Measurements from ENCODE around the gene OR2J2.
"Not testable (repeated sequence)": the region's sequence is repeated elsewhere in the genome, so short reads cannot be mapped to it uniquely, and the experiment has no call there.

The OR2J2 gene

DNA sequence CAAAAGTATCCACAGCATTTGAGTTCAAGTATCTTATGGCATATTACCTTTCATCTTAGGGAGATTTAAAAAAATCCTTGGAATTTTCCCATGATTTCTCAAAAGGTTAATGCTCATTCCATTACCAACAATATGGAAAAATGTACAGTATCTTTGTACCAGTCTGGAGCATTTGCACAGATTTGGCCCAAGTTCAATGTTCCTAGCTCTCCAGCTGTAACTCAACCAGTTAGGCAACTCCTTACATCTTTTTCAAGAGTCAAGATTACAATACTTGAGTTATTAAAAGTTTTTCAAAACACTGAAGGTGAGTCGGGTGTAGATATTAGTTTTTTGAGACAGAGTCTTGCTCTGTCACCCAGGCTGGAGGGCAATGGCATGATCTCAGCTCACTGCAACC is 1.0 kb downstream of the OR2J2 start:
- Mint-ChIP-seq H3K9me3 (no peaks in the 10 kb centered on the region), H3K27me3 (ENCODE audit: low read depth, poor library complexity) (peaks cover 15% of the 10 kb centered on the region), H3K36me3 (ENCODE audit: low read depth) (no peaks in the 10 kb centered on the region), H3K4me3 (no peak overlapping the region), H3K27ac (no peak overlapping the region), H3K4me1 (no peaks in the 10 kb centered on the region)
- DNase-seq: no peak
- TF ChIP-seq, protein P1, sequence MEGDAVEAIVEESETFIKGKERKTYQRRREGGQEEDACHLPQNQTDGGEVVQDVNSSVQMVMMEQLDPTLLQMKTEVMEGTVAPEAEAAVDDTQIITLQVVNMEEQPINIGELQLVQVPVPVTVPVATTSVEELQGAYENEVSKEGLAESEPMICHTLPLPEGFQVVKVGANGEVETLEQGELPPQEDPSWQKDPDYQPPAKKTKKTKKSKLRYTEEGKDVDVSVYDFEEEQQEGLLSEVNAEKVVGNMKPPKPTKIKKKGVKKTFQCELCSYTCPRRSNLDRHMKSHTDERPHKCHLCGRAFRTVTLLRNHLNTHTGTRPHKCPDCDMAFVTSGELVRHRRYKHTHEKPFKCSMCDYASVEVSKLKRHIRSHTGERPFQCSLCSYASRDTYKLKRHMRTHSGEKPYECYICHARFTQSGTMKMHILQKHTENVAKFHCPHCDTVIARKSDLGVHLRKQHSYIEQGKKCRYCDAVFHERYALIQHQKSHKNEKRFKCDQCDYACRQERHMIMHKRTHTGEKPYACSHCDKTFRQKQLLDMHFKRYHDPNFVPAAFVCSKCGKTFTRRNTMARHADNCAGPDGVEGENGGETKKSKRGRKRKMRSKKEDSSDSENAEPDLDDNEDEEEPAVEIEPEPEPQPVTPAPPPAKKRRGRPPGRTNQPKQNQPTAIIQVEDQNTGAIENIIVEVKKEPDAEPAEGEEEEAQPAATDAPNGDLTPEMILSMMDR (IDR thresholded peaks at IDR 0.05): no peak

DNA sequence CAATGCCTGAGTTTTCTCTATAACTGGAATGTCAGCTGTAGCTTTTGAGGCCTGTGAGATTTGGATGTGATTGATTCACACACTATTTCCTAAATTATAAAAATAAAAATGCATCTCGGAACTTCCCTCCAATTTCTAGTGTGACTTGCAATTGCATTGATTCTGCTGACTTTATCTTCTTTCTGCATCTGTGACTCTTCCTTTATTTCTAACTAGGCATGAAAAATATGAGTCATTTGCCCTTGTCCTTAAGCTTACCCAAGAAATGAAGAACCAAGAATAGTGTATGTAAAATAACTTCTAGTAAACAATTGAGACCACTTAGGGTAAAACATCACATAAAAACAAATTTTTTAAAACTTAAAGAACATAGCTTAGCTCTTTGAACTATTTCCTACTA is 12.9 kb downstream of the OR2J2 start:
- no peak overlapping the region for H3K27ac Mint-ChIP-seq
- H3K36me3 Mint-ChIP-seq (ENCODE audit: low read depth): no peaks in the 10 kb centered on the region
- H3K9me3 Mint-ChIP-seq: peaks cover 19% of the 10 kb centered on the region
- peaks cover 17% of the 10 kb centered on the region for H3K27me3 Mint-ChIP-seq (ENCODE audit: low read depth, poor library complexity)
- no peak overlapping the region for H3K4me3 Mint-ChIP-seq
- DNase-seq: no peak
- H3K4me1 Mint-ChIP-seq: no peaks in the 10 kb centered on the region
- TF ChIP-seq, protein P1 (IDR thresholded peaks at IDR 0.05): no peak

DNA sequence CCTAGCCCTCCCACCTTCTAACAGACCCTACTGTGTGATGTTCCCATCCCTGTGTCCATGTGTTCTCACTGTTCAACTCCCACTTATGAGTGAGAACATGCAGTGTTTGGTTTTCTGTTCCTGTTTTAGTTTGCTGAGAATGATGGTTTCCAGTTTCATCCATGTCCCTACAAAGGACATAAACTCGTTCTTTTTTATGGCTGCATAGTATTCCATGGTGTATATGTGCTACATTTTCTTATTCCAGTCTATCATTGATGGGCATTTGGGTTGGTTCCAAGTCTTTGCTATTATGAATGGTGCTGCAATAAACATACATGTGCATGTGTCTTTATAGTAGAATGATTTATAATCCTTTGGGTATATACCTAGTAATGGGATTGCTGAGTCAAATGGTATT is 18.0 kb downstream of the OR2J2 start:
- H3K27ac Mint-ChIP-seq; H3K4me3 Mint-ChIP-seq; DNase-seq; H3K36me3 Mint-ChIP-seq (ENCODE audit: low read depth); H3K4me1 Mint-ChIP-seq: not testable (repeated sequence)
- H3K27me3 Mint-ChIP-seq (ENCODE audit: low read depth, poor library complexity): peaks cover 22% of the 10 kb centered on the region
- H3K9me3 Mint-ChIP-seq: peaks cover 43% of the 10 kb centered on the region

DNA sequence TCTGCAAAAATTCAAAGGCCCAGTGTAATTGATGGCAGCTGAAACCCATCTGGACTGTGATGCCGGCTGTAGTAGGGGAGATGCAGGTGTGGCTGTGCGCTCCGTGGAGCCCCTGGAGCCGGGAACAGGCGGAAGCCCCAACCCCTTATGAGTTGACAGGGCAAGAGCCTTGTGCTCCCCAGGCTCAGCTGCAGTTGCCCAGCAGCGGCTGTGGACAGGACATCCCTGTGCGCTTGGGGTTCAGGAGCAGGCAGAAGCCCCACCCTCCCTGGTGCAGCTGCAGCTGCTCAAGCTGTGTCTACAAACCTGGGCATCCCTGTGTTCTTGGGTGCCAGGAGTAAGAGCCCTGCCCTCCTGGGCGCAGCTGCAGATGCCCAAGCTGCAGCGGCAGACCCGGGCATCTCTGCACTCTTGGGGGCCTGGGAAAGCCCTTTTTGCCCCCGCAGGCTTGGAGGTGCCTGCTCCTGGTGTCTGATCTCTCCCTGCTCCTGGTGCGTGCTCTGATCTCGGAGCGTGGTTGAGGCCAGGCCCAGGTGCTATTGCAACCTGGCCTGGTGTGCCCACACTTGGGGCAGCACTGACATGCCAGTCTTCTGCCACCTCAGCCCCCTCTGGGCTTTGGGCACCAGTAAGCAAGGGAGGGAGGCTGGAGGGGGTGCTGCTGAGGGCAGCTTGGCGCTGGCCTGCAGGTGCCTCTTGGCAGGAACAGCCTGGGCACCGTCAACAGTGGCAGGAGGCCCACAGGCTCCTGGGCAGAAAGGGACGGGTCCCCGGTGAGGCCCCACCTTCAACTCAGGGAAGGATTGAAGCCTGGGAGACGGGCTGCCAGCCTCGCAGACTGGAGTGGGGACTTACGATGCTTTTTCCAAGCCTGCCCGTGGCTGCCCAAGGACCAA is 30.3 kb downstream of the OR2J2 start:
- no peak for DNase-seq
- no peaks in the 10 kb centered on the region for H3K4me1 Mint-ChIP-seq
- no peak overlapping the region for H3K4me3 Mint-ChIP-seq
- H3K36me3 Mint-ChIP-seq (ENCODE audit: low read depth): no peaks in the 10 kb centered on the region
- H3K9me3 Mint-ChIP-seq: no peaks in the 10 kb centered on the region
- peaks cover 9% of the 10 kb centered on the region for H3K27me3 Mint-ChIP-seq (ENCODE audit: low read depth, poor library complexity)
- no peak overlapping the region for H3K27ac Mint-ChIP-seq
- TF ChIP-seq, protein P1 (IDR thresholded peaks at IDR 0.05): no peak

DNA sequence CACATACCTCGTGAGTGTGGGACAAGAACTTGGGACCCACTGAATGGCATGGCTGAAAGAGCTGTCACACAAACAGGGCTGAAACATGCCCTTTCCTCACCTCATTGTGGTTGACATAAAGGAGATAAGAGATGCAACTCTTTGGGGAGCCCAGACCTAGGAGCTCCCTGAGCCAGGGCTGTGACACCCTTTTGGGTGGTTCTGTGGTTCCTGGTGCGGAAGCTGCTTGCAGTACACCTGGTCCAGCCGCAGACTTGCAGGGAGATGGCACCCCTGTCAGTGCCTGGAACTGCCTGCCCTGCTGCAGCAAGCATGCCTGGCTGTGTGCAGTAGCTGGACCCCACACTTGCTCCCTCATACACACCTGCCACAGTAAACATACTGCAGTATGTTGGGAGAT is 31.3 kb downstream of the OR2J2 start:
- no peaks in the 10 kb centered on the region for H3K4me1 Mint-ChIP-seq

DNA sequence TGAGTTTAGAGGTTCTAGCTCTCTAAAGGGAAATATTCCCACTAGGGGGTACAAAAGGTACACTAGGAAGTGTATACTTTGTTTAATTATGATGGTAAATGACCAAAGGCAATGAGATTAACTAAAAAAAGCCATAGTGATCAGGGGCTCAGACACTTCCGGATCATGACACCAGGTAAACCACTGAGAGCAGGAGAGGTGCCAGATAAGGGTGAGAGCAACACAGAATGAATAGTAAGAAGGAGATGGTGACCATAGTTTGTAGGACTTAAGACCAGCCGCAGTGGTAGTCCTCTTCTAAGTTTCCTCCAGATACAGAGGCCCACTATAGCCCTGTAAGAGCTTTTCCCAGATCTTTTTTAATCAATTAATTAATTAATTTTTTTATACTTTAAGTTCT is 40.8 kb downstream of the OR2J2 start:
- H3K4me3 Mint-ChIP-seq: no peak overlapping the region
- no peaks in the 10 kb centered on the region for H3K4me1 Mint-ChIP-seq
- H3K27ac Mint-ChIP-seq: no peak overlapping the region
- H3K27me3 Mint-ChIP-seq (ENCODE audit: low read depth, poor library complexity): no peaks in the 10 kb centered on the region
- TF ChIP-seq, protein P1 (IDR thresholded peaks at IDR 0.05): no peak
- H3K36me3 Mint-ChIP-seq (ENCODE audit: low read depth): no peaks in the 10 kb centered on the region
- no peak for DNase-seq
- H3K9me3 Mint-ChIP-seq: no peaks in the 10 kb centered on the region

More for the DNA sequence above, 31.3 kb downstream of the OR2J2 start:
- no peak overlapping the region for H3K4me3 Mint-ChIP-seq
- H3K9me3 Mint-ChIP-seq: no peaks in the 10 kb centered on the region
- no peak for DNase-seq
- peaks cover 9% of the 10 kb centered on the region for H3K27me3 Mint-ChIP-seq (ENCODE audit: low read depth, poor library complexity)
- TF ChIP-seq, protein P1 (IDR thresholded peaks at IDR 0.05): no peak
- no peaks in the 10 kb centered on the region for H3K36me3 Mint-ChIP-seq (ENCODE audit: low read depth)
- no peak overlapping the region for H3K27ac Mint-ChIP-seq
